NOMO-1 treated with DMSO at 0.1 percent for 48 hours (cell line): Measurements from ENCODE around the gene PRKAG3.
"Not testable (repeated sequence)": the region's sequence is repeated elsewhere in the genome, so short reads cannot be mapped to it uniquely, and the experiment has no call there.

ENCODE experiments used
- DNase-seq: peaks from one replicate; lab custom pipeline; 2025; ENCODE audit not compliant: unreplicated experiment; lab: John Stamatoyannopoulos, UW

PRKAG3 gene

GRCh38 chr2:218863021-218863520, 31.5 kb upstream of the PRKAG3 start:
- DNase-seq, result no peak

- no peak for DNase-seq
Observed at GRCh38 chr2:218861645-218862318, 30.2 kb upstream of the PRKAG3 start.

- peak; percentile 52 for DNase-seq
Observed at GRCh38 chr2:218860950-218861381, 29.4 kb upstream of the PRKAG3 start.

GRCh38 chr2:218859988-218860831, 28.6 kb upstream of the PRKAG3 start:
- DNase-seq, result no peak

- no peak for DNase-seq
Observed at GRCh38 chr2:218859556-218859987, 28.0 kb upstream of the PRKAG3 start, which contains the start of gene WNT6. Gene WNT6, plus strand, starts transcription at chr2:218859805. Its CDS starts 233 bp downstream, at chr2:218860038.

- no peak for DNase-seq
Observed at GRCh38 chr2:218858671-218859555, 27.3 kb upstream of the PRKAG3 start.

GRCh38 chr2:218858138-218858445, 26.5 kb upstream of the PRKAG3 start:
- no peak for DNase-seq

- no peak for DNase-seq
Observed at GRCh38 chr2:218857371-218858137, 26.0 kb upstream of the PRKAG3 start.

GRCh38 chr2:218856896-218857243, 25.3 kb upstream of the PRKAG3 start:
- no peak for DNase-seq

- no peak for DNase-seq
Observed at GRCh38 chr2:218856167-218856895, 24.7 kb upstream of the PRKAG3 start.

GRCh38 chr2:218855305-218856166, 23.9 kb upstream of the PRKAG3 start:
- no peak for DNase-seq

- no peak for DNase-seq
Observed at GRCh38 chr2:218854860-218855259, 23.3 kb upstream of the PRKAG3 start.

GRCh38 chr2:218853766-218854165, 22.2 kb upstream of the PRKAG3 start:
- DNase-seq, result peak; percentile 86

GRCh38 chr2:218852911-218853667, 21.5 kb upstream of the PRKAG3 start:
- peak; percentile 72 for DNase-seq

GRCh38 chr2:218851286-218851685, 19.7 kb upstream of the PRKAG3 start:
- DNase-seq, result no peak

- no peak for DNase-seq
Observed at GRCh38 chr2:218850796-218851195, 19.2 kb upstream of the PRKAG3 start.

GRCh38 chr2:218849721-218850120, 18.1 kb upstream of the PRKAG3 start:
- DNase-seq, result no peak

- not testable (repeated sequence) for DNase-seq
Observed at GRCh38 chr2:218846963-218847362, 15.4 kb upstream of the PRKAG3 start.
